ENCODE measurements around the gene UBE2C. TPM values are rescaled to one million over a fixed set of nuclear protein-coding genes. Genes with fewer than 3 reads are reported as not detected.

The UBE2C gene
- total RNA-seq, 1 donor from 2014 or later: 17.2 TPM

DNA sequence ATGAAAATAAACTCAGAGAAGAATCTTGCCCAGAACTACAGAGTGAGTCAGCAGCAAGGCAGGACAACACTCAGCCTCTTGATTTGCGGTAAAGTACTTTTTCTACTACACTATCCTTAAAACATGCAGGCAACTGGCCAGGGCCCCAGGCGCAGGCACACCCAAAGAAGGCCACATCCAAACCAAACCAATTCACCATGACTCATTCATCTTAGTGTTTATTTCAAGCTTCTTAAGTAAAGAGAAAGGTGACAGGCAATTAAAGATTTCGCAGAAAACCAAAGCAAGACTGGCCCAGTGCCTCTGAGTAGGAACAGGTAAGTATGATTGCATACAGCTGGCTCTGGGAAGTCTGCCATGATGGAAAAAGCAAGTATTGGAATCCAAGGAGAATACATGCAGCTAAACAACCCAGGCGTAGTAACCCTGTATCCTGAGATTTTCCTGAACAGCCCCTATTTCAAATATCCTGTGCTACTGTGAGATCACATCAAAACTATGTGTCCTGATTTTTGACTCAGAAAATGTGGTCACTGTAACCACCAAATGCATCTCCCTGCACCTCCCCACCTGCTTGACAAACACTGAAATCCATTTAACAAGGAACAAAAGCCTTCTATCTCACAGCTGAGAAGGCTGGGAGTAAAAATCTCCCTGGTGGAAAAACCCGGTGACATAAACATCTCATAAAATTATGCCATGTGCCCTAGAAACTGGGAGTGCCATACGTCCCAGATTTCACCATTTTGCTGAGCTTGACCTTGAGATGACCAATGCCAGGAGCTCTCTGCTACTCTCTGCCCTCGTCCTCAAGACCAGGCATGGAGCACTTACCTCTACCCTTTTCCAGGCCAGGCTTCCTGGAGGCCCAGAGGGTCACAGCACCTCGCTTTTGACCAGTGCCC is 33.2 kb upstream of the UBE2C start:
- H3K9me3 Mint-ChIP-seq (ENCODE audit: low read depth): no peaks in the 10 kb centered on the region
- H3K4me3 Mint-ChIP-seq (ENCODE audit: unreplicated experiment): no peak overlapping the region
- no peaks in the 10 kb centered on the region for H3K36me3 Mint-ChIP-seq (ENCODE audit: low read depth)
- no peak for DNase-seq (ENCODE audit: low spot score)
- H3K27ac Mint-ChIP-seq (ENCODE audit: unreplicated experiment): peak overlapping the region; percentile 95
- TF ChIP-seq, protein P1, sequence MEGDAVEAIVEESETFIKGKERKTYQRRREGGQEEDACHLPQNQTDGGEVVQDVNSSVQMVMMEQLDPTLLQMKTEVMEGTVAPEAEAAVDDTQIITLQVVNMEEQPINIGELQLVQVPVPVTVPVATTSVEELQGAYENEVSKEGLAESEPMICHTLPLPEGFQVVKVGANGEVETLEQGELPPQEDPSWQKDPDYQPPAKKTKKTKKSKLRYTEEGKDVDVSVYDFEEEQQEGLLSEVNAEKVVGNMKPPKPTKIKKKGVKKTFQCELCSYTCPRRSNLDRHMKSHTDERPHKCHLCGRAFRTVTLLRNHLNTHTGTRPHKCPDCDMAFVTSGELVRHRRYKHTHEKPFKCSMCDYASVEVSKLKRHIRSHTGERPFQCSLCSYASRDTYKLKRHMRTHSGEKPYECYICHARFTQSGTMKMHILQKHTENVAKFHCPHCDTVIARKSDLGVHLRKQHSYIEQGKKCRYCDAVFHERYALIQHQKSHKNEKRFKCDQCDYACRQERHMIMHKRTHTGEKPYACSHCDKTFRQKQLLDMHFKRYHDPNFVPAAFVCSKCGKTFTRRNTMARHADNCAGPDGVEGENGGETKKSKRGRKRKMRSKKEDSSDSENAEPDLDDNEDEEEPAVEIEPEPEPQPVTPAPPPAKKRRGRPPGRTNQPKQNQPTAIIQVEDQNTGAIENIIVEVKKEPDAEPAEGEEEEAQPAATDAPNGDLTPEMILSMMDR (IDR thresholded peaks at IDR 0.05): no peak
- peaks cover 49% of the 10 kb centered on the region for H3K4me1 Mint-ChIP-seq (ENCODE audit: low read depth)
- H3K27me3 Mint-ChIP-seq (ENCODE audit: low read depth): peaks cover 2% of the 10 kb centered on the region

DNA sequence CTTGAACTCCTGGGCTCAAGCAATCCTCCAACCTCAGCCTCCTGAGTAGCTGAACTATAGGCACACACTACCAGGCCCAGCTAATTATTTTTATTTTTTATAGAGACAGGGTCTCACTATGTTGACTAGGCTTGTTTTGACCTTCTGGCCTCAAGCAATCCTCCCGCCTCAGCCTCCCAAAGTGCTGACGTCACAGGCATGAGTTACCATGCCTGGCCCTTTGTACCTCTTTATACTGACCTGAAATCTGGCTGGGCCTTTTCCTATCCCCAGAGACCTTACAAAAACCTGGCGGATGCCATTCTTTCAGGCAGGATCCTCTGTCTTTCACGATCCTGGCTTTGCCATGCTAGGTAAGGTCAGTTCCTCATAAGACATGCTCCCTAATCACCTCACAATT is 32.3 kb upstream of the UBE2C start:
- Mint-ChIP-seq H3K36me3 (ENCODE audit: low read depth) (no peaks in the 10 kb centered on the region), H3K4me3 (ENCODE audit: unreplicated experiment) (no peak overlapping the region), H3K27ac (ENCODE audit: unreplicated experiment) (peak overlapping the region; percentile 95), H3K4me1 (ENCODE audit: low read depth) (peaks cover 49% of the 10 kb centered on the region), H3K27me3 (ENCODE audit: low read depth) (no peaks in the 10 kb centered on the region), H3K9me3 (ENCODE audit: low read depth) (no peaks in the 10 kb centered on the region)
- no peak for DNase-seq (ENCODE audit: low spot score)
- TF ChIP-seq, protein P1 (IDR thresholded peaks at IDR 0.05): no peak

DNA sequence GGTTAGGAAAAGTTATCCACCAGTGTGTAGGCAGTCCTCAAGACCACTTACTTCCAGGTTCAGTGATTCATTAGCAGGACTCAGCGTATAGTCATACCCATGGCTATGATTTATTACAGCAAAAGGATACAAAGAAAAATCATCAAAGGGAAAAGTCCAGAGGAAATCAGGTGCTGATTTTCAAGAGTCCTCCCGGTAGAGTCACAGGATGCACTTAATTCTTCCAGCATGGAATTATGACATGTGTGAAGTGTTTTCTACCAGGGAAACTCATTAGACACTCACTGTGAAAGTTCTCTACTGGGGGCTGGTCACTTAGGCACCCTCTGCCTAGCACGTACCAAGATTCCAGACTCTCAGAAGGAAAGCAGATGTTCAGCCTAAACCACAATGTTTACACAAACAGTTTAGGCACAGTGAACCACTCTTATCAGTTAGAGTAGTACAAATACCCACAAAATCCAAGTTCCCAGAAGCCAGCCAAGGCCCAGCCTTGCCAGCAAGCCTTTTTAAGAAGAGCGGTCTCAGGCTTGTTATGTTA is 31.0 kb upstream of the UBE2C start:
- H3K27ac Mint-ChIP-seq (ENCODE audit: unreplicated experiment): peak overlapping the region; percentile 71
- TF ChIP-seq, protein P1 (IDR thresholded peaks at IDR 0.05): no peak
- no peaks in the 10 kb centered on the region for H3K36me3 Mint-ChIP-seq (ENCODE audit: low read depth)
- H3K4me1 Mint-ChIP-seq (ENCODE audit: low read depth): peaks cover 49% of the 10 kb centered on the region
- no peaks in the 10 kb centered on the region for H3K27me3 Mint-ChIP-seq (ENCODE audit: low read depth)
- no peaks in the 10 kb centered on the region for H3K9me3 Mint-ChIP-seq (ENCODE audit: low read depth)
- DNase-seq (ENCODE audit: low spot score): no peak
- no peak overlapping the region for H3K4me3 Mint-ChIP-seq (ENCODE audit: unreplicated experiment)

DNA sequence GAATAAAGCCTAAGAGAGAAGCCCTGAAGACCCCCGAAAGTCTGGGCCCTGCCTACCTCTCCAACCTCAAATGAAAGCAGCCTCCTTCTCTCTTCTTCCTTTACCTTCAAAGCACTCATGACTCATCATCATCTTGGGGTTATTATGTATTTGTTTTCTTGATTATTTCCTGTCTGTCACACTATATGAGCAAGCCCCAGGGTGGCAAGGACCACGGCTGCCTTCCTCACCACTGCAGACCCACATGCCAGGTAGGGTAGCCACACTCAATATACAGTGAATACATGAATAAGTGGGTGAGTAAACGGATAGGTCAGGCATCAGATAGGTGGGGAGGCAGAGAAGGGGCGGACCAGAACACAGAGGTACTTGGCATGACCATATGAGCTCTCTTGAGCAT is 29.6 kb upstream of the UBE2C start:
- no peak for DNase-seq (ENCODE audit: low spot score)
- H3K4me1 Mint-ChIP-seq (ENCODE audit: low read depth): peaks cover 47% of the 10 kb centered on the region
- no peak overlapping the region for H3K27ac Mint-ChIP-seq (ENCODE audit: unreplicated experiment)
- no peak overlapping the region for H3K4me3 Mint-ChIP-seq (ENCODE audit: unreplicated experiment)
- no peaks in the 10 kb centered on the region for H3K36me3 Mint-ChIP-seq (ENCODE audit: low read depth)
- H3K9me3 Mint-ChIP-seq (ENCODE audit: low read depth): no peaks in the 10 kb centered on the region
- TF ChIP-seq, protein P1 (IDR thresholded peaks at IDR 0.05): no peak
- H3K27me3 Mint-ChIP-seq (ENCODE audit: low read depth): no peaks in the 10 kb centered on the region

DNA sequence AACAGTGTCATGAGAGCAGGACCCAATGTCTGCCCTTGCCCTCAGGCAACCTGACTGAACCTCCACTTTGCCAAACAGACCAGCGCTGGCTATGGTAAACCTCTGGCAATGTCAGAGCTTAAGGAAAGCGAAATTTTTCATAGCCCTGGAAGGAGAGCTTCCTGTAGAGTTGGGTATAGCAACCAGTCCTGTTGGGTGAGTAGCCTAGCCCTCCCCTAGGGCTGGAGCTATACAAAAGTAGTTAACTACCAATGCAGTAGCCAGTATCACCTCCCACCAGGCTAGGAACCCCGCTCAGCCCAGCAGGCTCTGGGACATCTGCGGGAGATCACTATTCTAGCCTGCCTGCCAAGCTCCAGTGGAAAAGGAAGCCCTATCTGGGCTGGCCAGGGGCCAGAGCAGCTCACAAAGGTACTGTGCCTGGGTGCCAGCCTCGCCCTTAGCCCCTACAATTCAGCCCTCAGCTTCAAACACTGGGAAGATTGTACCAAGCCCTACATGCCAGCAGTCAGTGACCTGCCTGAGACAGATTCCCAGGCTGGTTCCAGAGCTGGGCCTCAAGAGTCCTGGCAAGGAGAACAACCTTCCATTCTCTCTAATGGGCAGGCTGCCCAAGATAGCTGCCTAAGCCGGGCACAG is 28.7 kb upstream of the UBE2C start:
- no peaks in the 10 kb centered on the region for H3K9me3 Mint-ChIP-seq (ENCODE audit: low read depth)
- H3K27ac Mint-ChIP-seq (ENCODE audit: unreplicated experiment): no peak overlapping the region
- H3K4me1 Mint-ChIP-seq (ENCODE audit: low read depth): peaks cover 39% of the 10 kb centered on the region
- H3K4me3 Mint-ChIP-seq (ENCODE audit: unreplicated experiment): no peak overlapping the region
- no peaks in the 10 kb centered on the region for H3K27me3 Mint-ChIP-seq (ENCODE audit: low read depth)
- TF ChIP-seq, protein P1 (IDR thresholded peaks at IDR 0.05): no peak
- DNase-seq (ENCODE audit: low spot score): no peak
- no peaks in the 10 kb centered on the region for H3K36me3 Mint-ChIP-seq (ENCODE audit: low read depth)
